HG02763 (cell line): ENCODE data around the gene SNAP29.

Experiments
- ATAC-seq: cut with Tn5 transposase; IDR thresholded peaks from one replicate; pipeline ENCODE4 v1.9.1; 2021; ENCODE audit warnings: mild to moderate bottlenecking, moderate library complexity; ENCODE audit not compliant: unreplicated experiment

SNAP29 gene

DNA sequence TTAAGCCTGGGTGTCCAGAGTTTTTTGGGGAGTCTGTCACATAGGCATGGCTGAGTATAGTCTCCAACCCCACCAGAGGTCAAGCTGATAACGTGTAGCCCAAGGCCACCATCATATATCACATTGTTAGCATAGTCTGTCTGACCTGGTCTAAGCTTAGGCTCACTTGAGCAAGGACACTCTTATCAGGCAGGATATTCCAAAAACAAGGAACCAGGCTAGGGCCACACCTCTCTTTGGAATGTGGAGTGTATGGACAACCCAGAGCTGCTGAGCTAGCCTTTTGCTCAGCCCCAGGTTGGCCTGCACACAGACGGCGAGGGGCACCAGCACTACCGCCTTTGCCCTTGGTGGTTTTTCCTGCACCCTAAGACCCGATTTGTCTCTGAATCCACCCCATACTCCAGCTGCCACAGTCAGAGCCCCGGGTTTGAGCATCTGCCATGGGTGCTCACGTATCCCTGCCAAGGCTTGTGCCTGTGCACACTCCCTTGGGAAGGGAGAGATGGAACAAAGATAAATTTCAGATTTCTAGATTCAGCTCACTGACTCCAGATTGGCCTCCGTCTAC lies 7.2 kb downstream of the SNAP29 start:
- ATAC-seq, result no peak

GRCh38 chr22:20866736-20867135 lies 7.9 kb downstream of the SNAP29 start:
- ATAC-seq, result no peak

GRCh38 chr22:20867179-20868024 lies 8.6 kb downstream of the SNAP29 start:
- no peak for ATAC-seq

DNA sequence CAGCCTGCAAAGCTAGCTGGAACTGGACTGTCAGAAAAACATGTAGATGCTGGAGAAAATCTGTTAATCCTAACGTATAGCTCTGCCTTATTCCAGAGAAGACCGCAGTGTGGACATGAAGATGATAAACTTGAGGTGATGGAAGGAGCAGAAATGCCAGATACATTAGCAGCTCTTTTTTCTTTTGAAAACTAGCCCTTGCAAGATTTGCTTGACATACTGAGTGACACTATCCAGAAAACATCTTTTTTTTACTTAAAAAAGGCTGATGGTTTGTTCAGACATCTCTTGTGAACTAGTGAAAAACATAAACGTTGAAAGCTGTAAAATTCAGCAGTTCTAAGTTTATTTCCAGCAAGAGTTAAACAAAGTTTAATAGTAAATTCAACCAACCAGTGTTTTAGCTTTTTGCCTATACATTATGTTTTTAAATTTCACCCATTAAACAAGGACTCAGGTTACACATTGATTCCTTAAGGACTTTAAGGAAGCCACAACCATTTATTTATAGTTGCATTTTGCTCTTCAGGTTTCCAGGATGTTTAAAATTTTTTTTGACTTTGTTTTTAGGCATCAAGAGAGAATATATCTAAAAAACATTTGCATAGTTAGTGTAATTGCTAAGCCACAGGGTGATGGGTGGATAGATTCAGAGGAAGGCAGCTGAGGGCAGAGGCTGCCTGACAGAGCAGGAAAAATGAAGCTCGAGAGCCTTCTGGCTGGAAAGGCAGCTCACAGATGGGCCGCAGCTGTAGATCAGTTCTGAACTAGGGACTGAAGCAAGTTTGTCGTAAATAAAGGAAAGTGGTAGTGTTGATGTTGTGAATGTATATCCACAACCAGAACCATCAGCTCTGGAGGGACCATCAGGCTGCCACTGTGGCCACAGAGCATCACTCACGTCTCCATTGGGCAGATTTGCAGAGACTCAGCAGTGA lies 9.5 kb downstream of the SNAP29 start:
- no peak for ATAC-seq

GRCh38 chr22:20869234-20869633 lies 10.4 kb downstream of the SNAP29 start:
- no peak for ATAC-seq

DNA sequence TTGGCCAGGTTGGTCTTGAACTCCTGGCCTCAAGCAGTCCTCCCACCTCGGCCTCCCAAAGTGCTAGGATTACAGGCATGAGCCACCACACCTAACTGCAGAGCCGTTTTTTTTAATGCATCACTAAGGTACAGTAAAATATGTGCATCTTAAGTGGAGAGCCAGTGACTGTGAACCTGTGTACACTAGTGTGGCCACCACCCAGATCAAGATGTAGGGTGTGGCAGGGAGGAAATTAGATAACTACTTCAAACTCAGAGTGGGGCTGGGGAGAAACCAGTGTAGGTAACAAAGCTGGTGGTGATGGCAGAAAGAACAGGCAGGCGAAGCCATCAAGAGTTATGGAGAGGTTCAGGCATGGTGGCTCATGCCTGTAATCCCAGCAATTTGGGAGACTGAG lies 14.4 kb downstream of the SNAP29 start:
- no peak for ATAC-seq

GRCh38 chr22:20875296-20875695 lies 16.5 kb downstream of the SNAP29 start:
- no peak for ATAC-seq

DNA sequence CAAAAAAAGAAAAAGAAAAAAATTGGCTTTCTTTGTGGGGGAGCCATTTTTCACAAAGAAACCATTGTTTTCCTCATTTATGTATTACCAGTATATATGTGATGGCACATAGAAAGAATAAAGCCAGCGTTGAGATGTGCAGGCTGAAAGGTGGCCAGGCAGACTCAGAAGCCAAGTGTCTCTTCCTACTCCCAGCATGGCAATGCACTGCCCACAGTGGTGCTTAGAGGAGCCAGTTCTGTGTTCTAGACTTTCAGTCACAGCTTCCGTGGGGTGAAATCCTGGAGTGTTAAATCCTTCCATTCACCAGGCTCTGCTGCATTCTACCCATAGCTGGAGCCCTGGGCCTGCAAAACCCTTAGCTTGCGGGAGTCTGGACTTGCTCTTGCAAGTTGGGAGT lies 18.9 kb downstream of the SNAP29 start:
- no peak for ATAC-seq

DNA sequence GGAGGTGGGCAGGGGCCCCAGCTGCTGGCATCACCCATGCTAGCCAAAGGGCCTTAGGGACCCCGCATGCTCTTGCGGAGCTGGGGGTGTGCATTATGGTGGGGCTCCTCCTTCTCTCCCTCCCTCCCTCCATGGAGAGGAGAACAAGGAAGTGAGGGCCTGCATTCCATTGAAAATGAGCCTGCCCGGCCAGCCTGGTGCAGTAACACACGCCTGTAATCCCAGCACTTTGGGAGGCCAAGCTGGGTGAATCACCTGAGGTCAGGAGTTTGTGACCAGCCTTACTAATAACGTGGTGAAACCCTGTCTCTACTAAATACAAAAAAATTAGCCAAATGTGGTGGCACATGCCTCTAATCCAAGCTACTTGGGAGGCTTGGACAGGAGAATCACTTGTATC lies 22.4 kb downstream of the SNAP29 start:
- no peak for ATAC-seq

DNA sequence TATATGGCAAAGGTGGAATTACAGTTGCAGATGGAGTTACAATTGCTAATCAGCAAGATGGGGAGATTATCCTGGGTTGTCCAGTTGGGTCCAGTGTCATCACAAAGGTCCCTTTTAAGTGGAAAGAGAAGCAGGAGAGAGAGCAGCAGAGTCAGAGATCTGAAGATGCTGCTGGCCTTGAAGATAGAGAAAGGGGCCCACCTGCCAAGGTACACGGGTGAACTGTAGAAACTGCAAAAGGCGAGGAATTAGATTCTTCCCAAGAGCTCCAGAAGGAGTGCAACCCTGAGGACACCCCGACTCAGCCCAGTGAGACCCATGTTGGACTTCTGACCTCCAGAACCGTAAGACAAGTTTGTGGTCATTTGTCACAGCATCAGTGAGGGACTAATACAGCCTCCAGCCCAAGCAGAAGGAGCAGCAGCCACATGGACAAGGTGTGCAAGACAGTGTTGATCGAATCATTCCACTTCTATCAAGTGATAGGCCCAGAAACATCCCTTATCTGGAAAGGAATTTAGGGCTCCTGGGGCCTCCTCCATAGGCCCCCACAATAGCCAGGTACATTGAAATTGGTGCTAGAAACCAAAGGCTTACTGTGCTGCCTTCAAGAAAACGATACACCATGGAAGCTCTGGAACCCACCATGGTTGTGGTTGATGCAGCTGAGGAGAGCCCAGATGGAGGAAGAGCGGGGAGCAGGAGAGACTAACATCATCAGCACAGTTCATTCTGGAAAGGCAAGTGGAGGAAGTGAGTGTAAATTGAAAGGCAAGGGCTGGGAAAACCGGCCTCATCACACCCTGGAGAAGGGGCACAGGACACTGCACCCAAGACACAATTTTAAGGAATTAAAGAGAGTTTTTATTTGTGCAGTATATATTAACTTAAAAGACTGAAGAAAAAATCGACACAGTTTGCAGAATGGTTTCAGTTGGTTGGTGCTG lies 23.3 kb downstream of the SNAP29 start:
- ATAC-seq, result no peak

GRCh38 chr22:20882855-20883254 lies 24.0 kb downstream of the SNAP29 start:
- ATAC-seq, result no peak

GRCh38 chr22:20884454-20884853 lies 25.6 kb downstream of the SNAP29 start:
- ATAC-seq, result no peak

- no peak for ATAC-seq
Observed at GRCh38 chr22:20885017-20885556, 26.3 kb downstream of the SNAP29 start.

DNA sequence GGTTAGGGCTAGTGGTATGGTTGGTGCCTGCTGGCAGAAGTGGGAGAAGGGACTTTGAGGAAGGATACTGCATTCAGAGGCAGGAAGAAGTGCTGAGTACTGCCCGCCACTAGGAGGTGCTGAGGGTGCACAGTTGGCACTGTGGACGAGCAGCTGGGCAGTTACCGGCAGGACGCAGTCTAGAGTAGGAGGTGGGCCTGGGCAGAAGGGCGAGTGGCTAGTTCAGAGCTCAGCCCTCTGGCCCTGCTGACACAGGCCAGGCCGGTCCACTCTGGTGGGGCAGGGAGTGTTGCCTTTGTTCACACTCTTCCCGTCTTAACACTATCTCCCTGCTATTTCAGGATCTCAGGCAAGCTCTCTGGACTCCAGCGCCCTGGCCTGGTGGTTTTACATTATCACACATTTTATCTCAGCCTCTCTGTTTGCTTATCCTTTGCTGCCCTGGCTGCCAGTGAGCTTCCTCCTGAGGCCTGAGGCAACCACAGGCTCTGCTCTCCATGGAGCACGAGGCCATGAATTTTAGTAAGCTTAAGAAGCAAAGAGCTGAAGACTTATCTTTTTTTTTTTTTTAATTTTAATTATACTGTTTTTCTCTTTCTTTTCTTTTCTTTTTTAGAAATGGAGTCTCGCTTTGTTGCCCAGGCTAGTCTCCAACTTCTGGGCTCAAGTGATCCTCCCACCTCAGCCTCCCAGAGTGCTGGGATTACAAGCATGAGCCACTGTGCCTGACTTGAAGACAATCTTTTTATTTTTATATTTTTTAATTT lies 26.9 kb downstream of the SNAP29 start:
- ATAC-seq, result no peak

DNA sequence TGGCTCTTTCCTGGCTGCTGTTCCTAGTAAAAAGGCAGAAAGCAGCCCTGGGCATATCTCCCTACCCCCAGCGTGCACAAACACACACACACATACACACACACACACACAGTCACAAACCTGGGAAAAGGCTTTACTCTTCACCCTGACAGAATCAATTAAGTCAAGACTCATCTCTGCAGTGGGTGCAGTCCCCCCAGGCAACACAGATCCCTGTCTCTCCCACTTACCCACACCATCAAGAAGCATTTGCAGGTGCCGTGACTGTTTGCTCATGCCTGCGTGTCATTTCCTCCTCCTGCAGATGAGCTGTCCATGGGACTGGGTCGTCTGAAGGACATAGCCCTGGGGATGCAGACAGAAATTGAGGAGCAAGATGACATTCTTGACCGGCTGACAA lies 28.6 kb downstream of the SNAP29 start:
- no peak for ATAC-seq

GRCh38 chr22:20889025-20889704 lies 30.4 kb downstream of the SNAP29 start:
- no peak for ATAC-seq

DNA sequence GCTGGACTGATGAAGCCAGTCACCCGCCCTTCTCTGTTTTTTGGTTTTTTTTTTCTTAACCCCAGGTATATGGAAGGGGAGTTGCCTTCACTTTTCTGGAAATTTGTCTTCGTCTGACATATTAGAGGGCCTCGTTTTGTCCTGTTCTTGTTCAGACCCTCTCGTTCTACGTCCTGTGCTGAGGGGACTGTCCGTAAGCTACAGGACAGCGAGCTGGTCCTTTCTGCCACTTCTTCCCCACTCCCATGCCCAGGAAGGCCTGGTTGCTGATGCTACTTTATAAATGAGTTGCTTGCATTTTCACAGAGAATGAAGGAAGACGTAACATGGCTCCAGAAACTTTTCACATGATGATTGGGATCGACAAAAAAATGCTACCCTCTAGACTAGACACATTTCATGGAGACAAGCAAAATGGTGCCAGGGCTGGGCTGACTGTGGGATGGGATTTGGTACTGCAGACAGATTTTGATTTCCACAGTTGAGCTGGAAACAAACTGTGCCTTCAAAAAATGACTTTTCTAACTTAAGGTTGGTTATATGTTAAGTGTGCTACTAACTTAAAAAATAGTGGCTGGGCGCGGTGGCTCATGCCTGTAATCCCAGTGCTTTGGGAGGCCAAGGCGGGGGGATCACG lies 31.2 kb downstream of the SNAP29 start:
- ATAC-seq, result no peak

GRCh38 chr22:20890975-20891374 lies 32.2 kb downstream of the SNAP29 start:
- ATAC-seq, result no peak
